ENCODE data around the gene TAF6.
A peak's percentile ranks its signal among the peaks of the same experiment; 100 is the strongest.

Gene TAF6

GRCh38 chr7:100124301-100125230 lies 5.4 kb upstream of the TAF6 start:
- FAIRE-seq (no peak), DNase-seq (ENCODE audit: insufficient read length, low spot score) (no peak)

- FAIRE-seq = no peak
- no peak for DNase-seq (ENCODE audit: insufficient read length, low spot score)
Observed at GRCh38 chr7:100122568-100122967, 3.4 kb upstream of the TAF6 start.

- DNase-seq (ENCODE audit: insufficient read length, low spot score) = no peak
Observed at GRCh38 chr7:100122067-100122466, 2.9 kb upstream of the TAF6 start.

GRCh38 chr7:100120733-100121036 lies 1.5 kb upstream of the TAF6 start:
- DNase-seq (ENCODE audit: insufficient read length, low spot score) (no peak), FAIRE-seq (no peak)

More at GRCh38 chr7:100122067-100122466, 2.9 kb upstream of the TAF6 start:
- no peak for FAIRE-seq

- FAIRE-seq (no peak), DNase-seq (ENCODE audit: insufficient read length, low spot score) (peak; percentile 36)
Observed at GRCh38 chr7:100119970-100120732, 993 bp upstream of the TAF6 start.

GRCh38 chr7:100118388-100119071 lies 628 bp downstream of the TAF6 start:
- no peak for FAIRE-seq
- no peak for DNase-seq (ENCODE audit: insufficient read length, low spot score)

GRCh38 chr7:100115026-100115425 lies 4.1 kb downstream of the TAF6 start:
- FAIRE-seq = no peak
- DNase-seq (ENCODE audit: insufficient read length, low spot score) = no peak

GRCh38 chr7:100111914-100112313 lies 7.2 kb downstream of the TAF6 start:
- no peak for DNase-seq (ENCODE audit: insufficient read length, low spot score)
- FAIRE-seq = no peak

GRCh38 chr7:100111156-100111555 lies 8.0 kb downstream of the TAF6 start:
- DNase-seq (ENCODE audit: insufficient read length, low spot score) = no peak
- no peak for FAIRE-seq

GRCh38 chr7:100109521-100110163 lies 9.5 kb downstream of the TAF6 start:
- no peak for DNase-seq (ENCODE audit: insufficient read length, low spot score)
- no peak for FAIRE-seq

- DNase-seq (ENCODE audit: insufficient read length, low spot score) (no peak), FAIRE-seq (no peak)
Observed at GRCh38 chr7:100107890-100108289, 11.3 kb downstream of the TAF6 start.

GRCh38 chr7:100107125-100107737 lies 11.9 kb downstream of the TAF6 start:
- FAIRE-seq (no peak), DNase-seq (ENCODE audit: insufficient read length, low spot score) (no peak)

GRCh38 chr7:100106633-100107032 lies 12.5 kb downstream of the TAF6 start:
- DNase-seq (ENCODE audit: insufficient read length, low spot score) (no peak), FAIRE-seq (no peak)

- no peak for DNase-seq (ENCODE audit: insufficient read length, low spot score)
- FAIRE-seq = no peak
Observed at GRCh38 chr7:100105534-100105933, 13.6 kb downstream of the TAF6 start.

- DNase-seq (ENCODE audit: insufficient read length, low spot score) (no peak), FAIRE-seq (no peak)
Observed at GRCh38 chr7:100102950-100103840, 16.0 kb downstream of the TAF6 start.

GRCh38 chr7:100101016-100101862 lies 17.9 kb downstream of the TAF6 start, which contains the start of the genes AP4M1 and MCM7:
Gene AP4M1 (plus strand): TSS chr7:100101643. CDS start chr7:100101715, 72 bp downstream.
Gene MCM7 (minus strand): TSS chr7:100101397. CDS start chr7:100101294, 103 bp downstream.
- FAIRE-seq (peak; percentile 96), DNase-seq (ENCODE audit: insufficient read length, low spot score) (peak; percentile 94)

GRCh38 chr7:100100420-100101015 lies 18.6 kb downstream of the TAF6 start:
- DNase-seq (ENCODE audit: insufficient read length, low spot score) (peak; percentile 84), FAIRE-seq (no peak)

GRCh38 chr7:100099452-100099851 lies 19.7 kb downstream of the TAF6 start:
- FAIRE-seq (no peak), DNase-seq (ENCODE audit: insufficient read length, low spot score) (no peak)

Measured in GM19239 (cell line).